B cell (primary cell): ENCODE data around the gene UMAD1.

ENCODE experiments used
- EZH2 ChIP-seq: IDR thresholded peaks from 2 replicates; pipeline ENCODE4 v1.6.1; 2012; ENCODE audit warnings: borderline replicate concordance, low read depth, mild to moderate bottlenecking, moderate library complexity, low read length; ENCODE audit not compliant: insufficient read depth, poor library complexity, severe bottlenecking
- TF ChIP-seq, protein P1 (sequence below): fragments of 200-600 bp; IDR thresholded peaks from one replicate; pipeline ENCODE4 v1.8.0; 2022; ENCODE audit warnings: antibody characterized with exemption, mild to moderate bottlenecking

GRCh38 chr7:7613210-7613609 is 27.3 kb upstream of the UMAD1 start:
- TF ChIP-seq, protein P1, sequence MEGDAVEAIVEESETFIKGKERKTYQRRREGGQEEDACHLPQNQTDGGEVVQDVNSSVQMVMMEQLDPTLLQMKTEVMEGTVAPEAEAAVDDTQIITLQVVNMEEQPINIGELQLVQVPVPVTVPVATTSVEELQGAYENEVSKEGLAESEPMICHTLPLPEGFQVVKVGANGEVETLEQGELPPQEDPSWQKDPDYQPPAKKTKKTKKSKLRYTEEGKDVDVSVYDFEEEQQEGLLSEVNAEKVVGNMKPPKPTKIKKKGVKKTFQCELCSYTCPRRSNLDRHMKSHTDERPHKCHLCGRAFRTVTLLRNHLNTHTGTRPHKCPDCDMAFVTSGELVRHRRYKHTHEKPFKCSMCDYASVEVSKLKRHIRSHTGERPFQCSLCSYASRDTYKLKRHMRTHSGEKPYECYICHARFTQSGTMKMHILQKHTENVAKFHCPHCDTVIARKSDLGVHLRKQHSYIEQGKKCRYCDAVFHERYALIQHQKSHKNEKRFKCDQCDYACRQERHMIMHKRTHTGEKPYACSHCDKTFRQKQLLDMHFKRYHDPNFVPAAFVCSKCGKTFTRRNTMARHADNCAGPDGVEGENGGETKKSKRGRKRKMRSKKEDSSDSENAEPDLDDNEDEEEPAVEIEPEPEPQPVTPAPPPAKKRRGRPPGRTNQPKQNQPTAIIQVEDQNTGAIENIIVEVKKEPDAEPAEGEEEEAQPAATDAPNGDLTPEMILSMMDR = no peak
- TF ChIP-seq EZH2 = no peak
